H1 (cell line): ENCODE data around the gene SERPINB11. TPM values are rescaled to one million over a fixed set of nuclear protein-coding genes. Genes with fewer than 3 reads are reported as not detected.

ENCODE experiments used
- BACH1 ChIP-seq: IDR thresholded peaks from 2 replicates; pipeline ENCODE4 v1.6.1; 2012; ENCODE audit warnings: low read length, improper control_type of control experiment
- CHD1 ChIP-seq: IDR thresholded peaks from 2 replicates; pipeline ENCODE4 v1.6.1; 2012; ENCODE audit warnings: low read depth, low read length, improper control_type of control experiment
- CHD7 ChIP-seq: fragments of 300-600 bp; sonication (generic); IDR thresholded peaks from 2 replicates; pipeline ENCODE4 v1.7.1; 2012; ENCODE audit warnings: low read length, moderate library complexity, mild to moderate bottlenecking, inconsistent platforms; ENCODE audit not compliant: insufficient replicate concordance
- EGR1 ChIP-seq: IDR thresholded peaks from 2 replicates; pipeline ENCODE4 v1.6.1; 2011; ENCODE audit warnings: low read depth, low read length, borderline replicate concordance
- EP300 ChIP-seq, 2 experiments: IDR thresholded peaks; 1 replicate in 1 of 2; 2 replicates in 1 of 2; pipeline ENCODE4 v1.6.1; 2011 to 2012; ENCODE audit warnings: low read depth in 2 of 2, low read length in 2 of 2, mild to moderate bottlenecking in 2 of 2, borderline replicate concordance in 1 of 2, inconsistent platforms in 1 of 2, moderate library complexity in 1 of 2
- EZH2 ChIP-seq: fragments of 200-600 bp; sonication (generic); IDR thresholded peaks from 2 replicates; pipeline ENCODE4 v1.7.1; 2012; ENCODE audit warnings: low read depth, mild to moderate bottlenecking, moderate library complexity, low read length, inconsistent platforms; ENCODE audit not compliant: severe bottlenecking
- KDM1A ChIP-seq: fragments of 200-600, 300-600 bp; sonication (generic); IDR thresholded peaks from 2 replicates; pipeline ENCODE4 v1.7.1; 2016; ENCODE audit warnings: mild to moderate bottlenecking, low read length, borderline replicate concordance
- KDM4A ChIP-seq: IDR thresholded peaks from one replicate; pipeline ENCODE4 v1.7.1; 2012; ENCODE audit warnings: low read depth, mild to moderate bottlenecking, moderate library complexity, low read length, inconsistent platforms; ENCODE audit not compliant: severe bottlenecking
- RXRA ChIP-seq: IDR thresholded peaks from 2 replicates; pipeline ENCODE4 v1.6.1; 2011; ENCODE audit warnings: low read depth, mild to moderate bottlenecking, low read length, moderate library complexity; ENCODE audit not compliant: insufficient read depth
- SP4 ChIP-seq: IDR thresholded peaks from 2 replicates; pipeline ENCODE4 v1.6.1; 2012; ENCODE audit warnings: low read length, inconsistent platforms
- polyA plus RNA-seq, 7 experiments: library from polyadenylated mRNA; depleted of rRNA in 3 of 7; stranded (reverse) in 5 of 7; unstranded in 2 of 7; fragments of >200 nt in 5 of 7; fragments of 200-250 nt in 2 of 7; gene quantifications; 1 replicate in 5 of 7; 2 replicates in 1 of 7; 4 replicates in 1 of 7; pipeline versions ENCODE4 v1.2.1 to v1.2.3, GENCODE V29; 2011 to 2013; ENCODE audit warnings: missing spikeins in 2 of 7, mixed read lengths in 2 of 7
- total RNA-seq: library from RNA; stranded (reverse); fragmentation: NEBNext Ultra II Directional; extraction: Animal tissue kit (Norgen Biotek cat#: 25700); gene quantifications from 2 replicates; pipeline ENCODE4 v1.2.1, GENCODE V29; 2021

The SERPINB11 gene
- total and polyA plus RNA-seq, 2 of the 8 experiments (the other 6 are each of a cell fraction or from before 2014, with no cell fraction given) = not detected

DNA sequence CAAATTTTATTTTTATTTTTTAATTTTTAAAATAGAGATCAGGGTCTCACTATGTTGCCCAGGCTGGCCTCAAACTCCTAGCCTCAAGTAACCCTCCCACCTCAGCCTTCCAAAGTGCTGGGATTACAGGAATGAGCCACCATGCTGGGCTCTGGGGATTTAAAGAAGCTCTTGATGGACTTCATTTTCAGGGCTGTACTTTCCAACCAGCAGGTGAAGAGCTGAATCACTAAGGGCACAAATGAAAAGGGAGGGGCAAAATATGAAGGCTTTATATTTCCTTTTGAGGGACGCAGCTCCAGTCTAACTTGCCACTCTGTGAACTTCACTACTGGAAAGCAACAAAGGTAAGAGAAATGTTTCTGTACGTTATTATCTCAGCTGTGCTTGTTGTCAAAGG lies at the start of gene SERPINB11 (continued):
- no peak for TF ChIP-seq CHD7
- no peak for TF ChIP-seq CHD1
- no peak for TF ChIP-seq EP300 (IDR thresholded peaks at IDR 0.05; ENCODE audit: borderline replicate concordance in 1 of 2, low read depth in 2 of 2, low read length in 2 of 2)
- TF ChIP-seq KDM4A = no peak
- no peak for TF ChIP-seq SP4
- no peak for TF ChIP-seq RXRA
- TF ChIP-seq KDM1A = no peak
- TF ChIP-seq EZH2 = no peak
- no peak for TF ChIP-seq EGR1
- TF ChIP-seq BACH1 = no peak
